Measurements from ENCODE around the gene PTPN11.

GRCh38 chr12:112418608-112419296 is at the start of gene PTPN11:
- TF ChIP-seq EZH2phosphoT487 (IDR thresholded peaks at IDR 0.05; ENCODE audit: borderline replicate concordance, low read length) = no peak
- peak; percentile 68 for TF ChIP-seq CTCF (IDR thresholded peaks at IDR 0.05; ENCODE audit: low read depth, low read length, poor library complexity, severe bottlenecking)

All from DOHH2 (cell line).